T-cell (primary cell): ENCODE data around the gene TTC7B. TPM values are rescaled to one million over a fixed set of nuclear protein-coding genes. Genes with fewer than 3 reads are reported as not detected.

Source experiments
- ATAC-seq, 4 experiments: fragments of 200-7000 bp in 3 of 4; fragments of 150-1000 bp in 1 of 4; cut with Tn5 transposase; replicated peaks in 1 of 4; 1 replicate in 3 of 4; 2 replicates in 1 of 4; pipeline ENCODE4 v1.10.0; 2021; ENCODE audit warnings: moderate library complexity in 3 of 4, mild to moderate bottlenecking in 2 of 4, moderate number of reproducible peaks in 1 of 4
- CTCF ChIA-PET, 2 donors: fragments of 300-600 bp; sonication (Branson Sonifier 250); formaldehyde crosslinking; loops; one replicate each; lab custom pipeline; 2022; ENCODE audit warnings: antibody characterized with exemption in 2 of 2; lab: Charles Lee
- POLR2A ChIA-PET, 2 donors: fragments of 300-600 bp; sonication (Branson Sonifier 250); formaldehyde crosslinking; loops; one replicate each; lab custom pipeline; 2022; ENCODE audit warnings: antibody characterized with exemption in 2 of 2; lab: Charles Lee
- DNase-seq, 35 experiments: peaks; one replicate each; pipeline versions ENCODE4 v3.0.0 to v3.0.0-alpha.2; 2013 to 2023
- H3K27ac ChIP-seq: one replicate; pipeline ENCODE4 v1.5.1; 2013; ENCODE audit warnings: low read length
- H3K27me3 ChIP-seq, 2 experiments: replicated peaks in 1 of 2; 1 replicate in 1 of 2; 2 replicates in 1 of 2; pipeline versions ENCODE4 v1.6.1 to v1.7.0; 2013; ENCODE audit warnings: low read length in 1 of 2, mixed read lengths in 1 of 2; ENCODE audit not compliant: control insufficient read depth in 2 of 2, insufficient read depth in 2 of 2; ENCODE audit errors: extremely low read depth in 1 of 2
- H3K36me3 ChIP-seq, 2 donors: 1 replicate in 1 of 2; 2 replicates in 1 of 2; pipeline versions ENCODE4 v1.6.1 to v1.7.0; 2013; ENCODE audit warnings: low read length in 1 of 2; ENCODE audit not compliant: control insufficient read depth in 2 of 2, insufficient read depth in 1 of 2; ENCODE audit errors: extremely low read depth in 1 of 2
- H3K4me1 ChIP-seq, 2 experiments: 1 replicate in 1 of 2; 2 replicates in 1 of 2; pipeline versions ENCODE4 v1.6.1 to v1.7.0; 2013; ENCODE audit warnings: low read length in 2 of 2, mixed read lengths in 1 of 2; ENCODE audit not compliant: insufficient read depth in 2 of 2, control insufficient read depth in 1 of 2; ENCODE audit errors: extremely low read depth in 1 of 2
- H3K4me3 ChIP-seq, 2 donors: 1 replicate in 1 of 2; 2 replicates in 1 of 2; pipeline versions ENCODE4 v1.5.1 to v1.7.0; 2013; ENCODE audit warnings: mild to moderate bottlenecking in 2 of 2, low read length in 1 of 2, moderate library complexity in 1 of 2; ENCODE audit not compliant: control insufficient read depth in 1 of 2; ENCODE audit errors: extremely low read depth in 1 of 2
- H3K9me3 ChIP-seq: 2 replicates; pipeline ENCODE4 v1.7.0; 2013
- H3K27ac Mint-ChIP-seq, 2 donors: one replicate each; pipeline ENCODE4 v1.8.0; 2020 to 2021; ENCODE audit warnings: mild to moderate bottlenecking in 2 of 2, mixed read lengths in 2 of 2
- H3K27me3 Mint-ChIP-seq, 2 donors: one replicate each; pipeline ENCODE4 v1.8.0; 2021 to 2022; ENCODE audit warnings: mixed read lengths in 2 of 2
- H3K36me3 Mint-ChIP-seq: one replicate; pipeline ENCODE4 v1.8.0; 2021; ENCODE audit warnings: mixed read lengths
- H3K4me1 Mint-ChIP-seq, 3 donors: one replicate each; pipeline ENCODE4 v1.8.0; 2020 to 2022; ENCODE audit warnings: mixed read lengths in 3 of 3, mild to moderate bottlenecking in 1 of 3
- H3K4me3 Mint-ChIP-seq, 3 donors: one replicate each; pipeline ENCODE4 v1.8.0; 2020 to 2022; ENCODE audit warnings: mild to moderate bottlenecking in 3 of 3, mixed read lengths in 3 of 3, moderate library complexity in 3 of 3
- H3K9me3 Mint-ChIP-seq, 3 donors: one replicate each; pipeline ENCODE4 v1.8.0; 2020 to 2022; ENCODE audit warnings: mixed read lengths in 3 of 3
- WGBS: methylation state at CpG from one replicate; pipeline ENCODE4 v1.1.5; 2013; ENCODE audit warnings: missing lambda C conversion rate; ENCODE audit not compliant: insufficient coverage; 5-methylcytosine and 5-hydroxymethylcytosine counted together
- total RNA-seq, 35 experiments: library from RNA in 6 of 35; stranded (reverse) in 6 of 35; fragments of 120-200 nt in 1 of 35; gene quantifications; one replicate each; pipeline versions ENCODE4 v1.2.1 to v1.2.4 and lab custom pipeline; 2013 to 2026

Gene TTC7B
- total RNA-seq, 5 donors from 2014 or later (not counting 1 experiment from before 2014, with no cell fraction given), result 1.5 to 2.6 (median 1.7) TPM

DNA sequence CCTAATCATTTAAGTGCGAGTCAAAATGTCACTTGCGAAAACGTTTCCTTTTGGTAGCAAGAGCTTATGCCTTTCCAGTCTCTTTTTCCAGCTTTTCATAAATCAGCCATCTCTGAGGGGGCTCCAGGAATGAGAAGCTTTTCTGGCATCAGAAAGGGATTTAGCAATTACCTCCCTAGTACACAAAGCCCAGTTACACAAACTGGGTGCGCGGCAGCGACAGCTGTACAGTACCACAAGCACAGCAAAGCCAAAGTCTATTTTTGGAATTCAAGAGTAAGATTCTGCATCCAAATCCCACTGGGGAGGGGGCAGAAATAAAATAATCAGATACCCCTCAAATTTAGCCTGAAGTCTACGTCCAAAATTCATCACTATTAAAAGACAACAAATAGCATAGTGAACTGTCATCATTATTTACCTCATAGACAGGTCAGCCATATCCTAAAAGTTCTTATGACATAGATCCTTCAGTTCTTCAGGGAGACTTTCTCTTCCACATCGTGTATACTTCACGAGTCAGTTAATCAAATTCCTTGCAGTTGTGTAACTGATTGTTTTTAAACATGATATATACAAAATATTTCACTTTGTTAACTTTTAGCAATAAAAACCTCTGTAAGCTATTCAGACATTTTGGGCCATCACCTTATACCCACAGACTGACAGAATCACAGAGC lies 150.8 kb downstream of the TTC7B start:
- Mint-ChIP-seq H3K4me1 (no peaks in the 10 kb centered on the region), H3K9me3 (peaks cover 0 to 14% (median 11%) of the 10 kb centered on the region in 3 donors), H3K4me3 (no peak overlapping the region), H3K27ac (no peak overlapping the region), H3K27me3 (no peaks in the 10 kb centered on the region), H3K36me3 (peaks cover 8% of the 10 kb centered on the region)
- Histone ChIP-seq H3K27ac (no peak overlapping the region), H3K9me3 (peaks cover 2% of the 10 kb centered on the region), H3K4me1 (no peaks in the 10 kb centered on the region), H3K4me3 (no peak overlapping the region), H3K36me3 (no peaks in the 10 kb centered on the region), H3K27me3 (no peaks in the 10 kb centered on the region)
- CTCF ChIA-PET, result interaction anchor here in 1 of 2 donors (0.6 kb wide), 1 partner anchor 15 kb away, joined by 3 read pairs; no protein-coding TSS in a partner anchor
- DNase-seq (no peak), ATAC-seq (no peak)
- 96% methylated on average over 3 of the region's 9 CpGs for WGBS
- POLR2A ChIA-PET, result no interaction called here

DNA sequence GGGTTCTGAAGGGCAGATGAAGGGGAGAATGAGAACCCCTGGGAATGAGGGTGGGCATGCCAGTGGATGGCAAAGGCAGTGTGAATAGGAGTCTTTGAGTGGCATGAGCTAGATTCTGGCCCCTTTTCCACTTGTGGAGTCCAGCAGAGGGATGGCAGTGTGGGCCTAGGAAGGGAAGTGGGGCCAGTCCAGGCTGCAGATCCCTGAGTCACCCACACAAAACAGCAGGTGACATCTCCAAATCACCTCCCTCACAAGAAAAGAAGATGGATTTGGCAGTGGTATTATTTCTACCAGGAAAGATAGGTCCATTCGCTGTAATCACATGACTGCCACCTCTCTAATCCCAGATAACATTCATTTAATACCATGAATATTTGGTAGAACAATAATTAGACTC lies 151.3 kb downstream of the TTC7B start:
- DNase-seq (no peak), ATAC-seq (no peak)
- Mint-ChIP-seq H3K27me3 (no peaks in the 10 kb centered on the region), H3K27ac (no peak overlapping the region), H3K9me3 (peaks cover 0 to 12% (median 9%) of the 10 kb centered on the region in 3 donors), H3K36me3 (peaks cover 6% of the 10 kb centered on the region), H3K4me1 (no peaks in the 10 kb centered on the region), H3K4me3 (no peak overlapping the region)
- Histone ChIP-seq H3K36me3 (no peaks in the 10 kb centered on the region), H3K27ac (no peak overlapping the region), H3K4me1 (no peaks in the 10 kb centered on the region), H3K4me3 (no peak overlapping the region), H3K9me3 (peaks cover 2% of the 10 kb centered on the region), H3K27me3 (no peaks in the 10 kb centered on the region)
- no CpG with 5 or more reads among the region's 1 CpG for WGBS
- POLR2A ChIA-PET, result no interaction called here
- CTCF ChIA-PET, result interaction anchor here in 1 of 2 donors (0.6 kb wide), 1 partner anchor 15 kb away, joined by 3 read pairs; no protein-coding TSS in a partner anchor

DNA sequence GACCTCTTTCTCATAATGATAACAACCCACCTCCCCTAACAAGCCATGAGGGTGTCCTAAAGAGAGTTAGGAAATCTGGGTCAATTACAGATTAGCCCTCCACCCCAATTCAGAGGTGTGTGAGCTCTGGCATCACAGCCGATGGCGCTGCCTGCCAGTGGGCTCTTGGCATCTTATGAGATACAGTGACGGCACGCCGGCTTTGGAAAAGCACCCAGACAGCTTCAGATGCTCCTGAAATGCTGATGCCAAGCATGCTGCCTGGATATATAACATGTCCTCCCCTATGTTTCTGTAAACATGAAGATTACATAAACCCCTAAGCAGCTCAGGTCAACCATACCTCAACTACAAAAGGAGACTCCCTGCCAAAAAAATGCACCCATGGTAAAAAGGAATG lies 152.6 kb downstream of the TTC7B start:
- Histone ChIP-seq H3K4me1 (peaks cover 0 to 3% of the 10 kb centered on the region in 2 experiments), H3K4me3 (no peak overlapping the region), H3K27ac (no peak overlapping the region), H3K27me3 (no peaks in the 10 kb centered on the region), H3K9me3 (no peaks in the 10 kb centered on the region), H3K36me3 (no peaks in the 10 kb centered on the region)
- ChIA-PET CTCF (no interaction called here), POLR2A (no interaction called here)
- DNase-seq, result no peak
- 97% methylated on average over 5 of the region's 5 CpGs for WGBS
- H3K9me3 Mint-ChIP-seq, result peaks cover 0 to 5% (median 3%) of the 10 kb centered on the region in 3 donors
- no peak for ATAC-seq
- peaks cover 1 to 5% (median 4%) of the 10 kb centered on the region in 3 donors for H3K4me1 Mint-ChIP-seq
- no peak overlapping the region for H3K27ac Mint-ChIP-seq
- no peaks in the 10 kb centered on the region for H3K27me3 Mint-ChIP-seq
- H3K36me3 Mint-ChIP-seq, result peaks cover 4% of the 10 kb centered on the region
- H3K4me3 Mint-ChIP-seq, result no peak overlapping the region

DNA sequence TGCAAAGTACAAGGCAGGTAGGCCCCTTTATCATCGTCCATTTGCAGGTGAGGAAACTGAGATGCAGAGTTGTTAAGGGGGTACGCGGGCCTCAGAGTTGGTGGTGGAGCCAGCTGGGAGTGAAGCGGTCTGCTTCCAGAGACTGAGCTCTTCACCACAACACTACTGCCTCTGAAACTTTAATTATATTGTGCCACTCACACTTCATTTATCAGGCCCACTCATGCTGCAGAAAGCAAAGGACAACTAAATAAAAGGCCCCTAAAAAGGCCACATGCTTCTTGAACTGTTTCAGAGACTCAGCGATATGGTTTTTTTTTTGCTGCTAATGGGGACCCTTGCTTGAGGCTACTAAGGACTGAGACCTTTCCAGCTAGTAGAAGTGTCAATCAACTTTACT lies 153.1 kb downstream of the TTC7B start:
- Histone ChIP-seq H3K4me1 (peaks cover 0 to 3% of the 10 kb centered on the region in 2 experiments), H3K4me3 (no peak overlapping the region), H3K27me3 (no peaks in the 10 kb centered on the region), H3K9me3 (no peaks in the 10 kb centered on the region), H3K36me3 (no peaks in the 10 kb centered on the region), H3K27ac (no peak overlapping the region)
- Mint-ChIP-seq H3K27ac (no peak overlapping the region), H3K27me3 (no peaks in the 10 kb centered on the region), H3K9me3 (no peaks in the 10 kb centered on the region), H3K4me3 (no peak overlapping the region), H3K36me3 (peaks cover under 1% of the 10 kb centered on the region), H3K4me1 (peaks cover 5 to 10% (median 8%) of the 10 kb centered on the region in 3 donors)
- ChIA-PET POLR2A (no interaction called here), CTCF (no interaction called here)
- DNase-seq, result no peak
- no peak for ATAC-seq
- 100% methylated on average over 1 of the region's 5 CpGs for WGBS

DNA sequence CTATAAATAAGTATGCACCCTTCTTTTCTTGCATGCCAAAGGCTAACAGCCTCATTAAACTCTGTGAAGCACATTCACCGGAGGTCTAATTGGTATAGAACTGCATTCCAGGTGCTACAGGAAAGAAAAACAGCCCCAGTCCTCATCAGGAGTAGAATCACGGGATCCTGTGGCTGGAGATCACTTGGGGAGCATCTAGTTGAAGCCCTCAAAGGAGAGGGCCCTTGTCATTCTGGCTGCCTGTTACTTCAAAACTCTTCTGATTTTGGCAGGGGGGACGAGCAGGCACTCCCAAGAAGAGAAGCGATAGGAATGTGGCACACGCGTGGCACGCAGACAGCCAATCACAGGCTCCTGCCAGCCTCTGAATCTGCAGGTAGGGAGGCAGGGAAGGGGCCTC lies 154.4 kb downstream of the TTC7B start:
- H3K4me3 Mint-ChIP-seq, result no peak overlapping the region
- Histone ChIP-seq H3K27me3 (no peaks in the 10 kb centered on the region), H3K4me3 (no peak overlapping the region), H3K27ac (no peak overlapping the region), H3K36me3 (no peaks in the 10 kb centered on the region), H3K4me1 (peaks cover 0 to 3% of the 10 kb centered on the region in 2 experiments), H3K9me3 (no peaks in the 10 kb centered on the region)
- POLR2A ChIA-PET, result no interaction called here
- no peaks in the 10 kb centered on the region for H3K9me3 Mint-ChIP-seq
- H3K4me1 Mint-ChIP-seq, result peaks cover 5 to 10% (median 8%) of the 10 kb centered on the region in 3 donors
- no peaks in the 10 kb centered on the region for H3K36me3 Mint-ChIP-seq
- CTCF ChIA-PET, result no interaction called here
- H3K27me3 Mint-ChIP-seq, result no peaks in the 10 kb centered on the region
- H3K27ac Mint-ChIP-seq, result no peak overlapping the region
- no peak for DNase-seq
- ATAC-seq, result no peak
- 92% methylated on average over 7 of the region's 7 CpGs for WGBS

DNA sequence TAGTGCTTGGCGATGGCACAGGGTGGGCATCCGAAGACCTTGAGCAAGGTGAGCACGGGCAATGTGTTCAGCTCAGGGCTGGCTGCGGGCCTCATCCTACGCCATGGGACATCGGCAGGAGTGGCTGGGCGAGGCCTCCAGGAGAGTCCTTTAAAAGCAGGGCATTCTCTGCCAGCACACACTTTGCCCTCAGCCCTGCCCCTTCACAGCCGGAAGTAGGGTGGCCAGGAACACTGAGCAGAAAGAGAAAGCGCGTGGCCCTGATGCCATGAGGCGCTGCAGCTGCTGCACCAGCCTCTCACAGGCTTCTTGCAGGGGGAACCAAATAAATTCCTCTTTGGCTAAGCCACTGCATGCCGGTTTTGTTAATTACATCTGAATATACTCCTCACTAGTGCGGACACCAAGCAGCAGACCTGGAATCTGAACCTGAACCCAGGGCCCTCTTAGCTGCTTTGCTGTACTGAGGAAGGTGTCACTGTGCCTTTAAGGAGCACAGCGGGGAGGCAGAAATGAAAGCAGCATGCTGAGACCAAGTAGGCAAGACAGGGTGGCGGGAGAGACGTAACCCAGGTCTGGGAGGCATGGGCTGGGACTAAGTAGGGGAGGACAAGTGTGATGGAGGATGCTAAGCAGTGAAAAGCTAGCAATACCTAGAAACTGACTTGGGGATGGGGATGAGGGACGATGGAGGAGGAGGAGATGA lies 155.2 kb downstream of the TTC7B start:
- Mint-ChIP-seq H3K27me3 (no peaks in the 10 kb centered on the region), H3K9me3 (no peaks in the 10 kb centered on the region), H3K4me1 (peaks cover 5 to 10% (median 8%) of the 10 kb centered on the region in 3 donors), H3K4me3 (peak overlapping the region in 1 of 3 donors; percentile 51), H3K36me3 (no peaks in the 10 kb centered on the region), H3K27ac (no peak overlapping the region)
- DNase-seq (no peak), ATAC-seq (no peak)
- Histone ChIP-seq H3K27ac (no peak overlapping the region), H3K27me3 (no peaks in the 10 kb centered on the region), H3K4me3 (no peak overlapping the region), H3K36me3 (no peaks in the 10 kb centered on the region), H3K4me1 (peaks cover 0 to 3% of the 10 kb centered on the region in 2 experiments), H3K9me3 (no peaks in the 10 kb centered on the region)
- POLR2A ChIA-PET, result no interaction called here
- WGBS, result 87% methylated on average over 15 of the region's 17 CpGs
- CTCF ChIA-PET, result no interaction called here
